Gastrocnemius medialis (tissue), 4 donors: ENCODE data around the gene RASL12.

Experiments used
- POLR2A ChIP-seq, 2 donors: fragments of 450-650 bp; IDR thresholded peaks; one replicate each; pipeline ENCODE4 v1.6.1; 2017; ENCODE audit warnings: antibody characterized with exemption in 2 of 2, mild to moderate bottlenecking in 2 of 2, moderate library complexity in 2 of 2
- TF ChIP-seq, protein P1 (sequence below), 5 experiments: fragments of 450-650 bp in 3 of 5; fragments of 200-600 bp in 2 of 5; sonication (generic) in 2 of 5; IDR thresholded peaks in 4 of 5; conservative IDR thresholded peaks in 1 of 5; 1 replicate in 4 of 5; 2 replicates in 1 of 5; pipeline ENCODE4 v1.5.1; 2016 to 2019; ENCODE audit warnings: antibody characterized with exemption in 5 of 5, mild to moderate bottlenecking in 3 of 5, moderate library complexity in 3 of 5

DNA sequence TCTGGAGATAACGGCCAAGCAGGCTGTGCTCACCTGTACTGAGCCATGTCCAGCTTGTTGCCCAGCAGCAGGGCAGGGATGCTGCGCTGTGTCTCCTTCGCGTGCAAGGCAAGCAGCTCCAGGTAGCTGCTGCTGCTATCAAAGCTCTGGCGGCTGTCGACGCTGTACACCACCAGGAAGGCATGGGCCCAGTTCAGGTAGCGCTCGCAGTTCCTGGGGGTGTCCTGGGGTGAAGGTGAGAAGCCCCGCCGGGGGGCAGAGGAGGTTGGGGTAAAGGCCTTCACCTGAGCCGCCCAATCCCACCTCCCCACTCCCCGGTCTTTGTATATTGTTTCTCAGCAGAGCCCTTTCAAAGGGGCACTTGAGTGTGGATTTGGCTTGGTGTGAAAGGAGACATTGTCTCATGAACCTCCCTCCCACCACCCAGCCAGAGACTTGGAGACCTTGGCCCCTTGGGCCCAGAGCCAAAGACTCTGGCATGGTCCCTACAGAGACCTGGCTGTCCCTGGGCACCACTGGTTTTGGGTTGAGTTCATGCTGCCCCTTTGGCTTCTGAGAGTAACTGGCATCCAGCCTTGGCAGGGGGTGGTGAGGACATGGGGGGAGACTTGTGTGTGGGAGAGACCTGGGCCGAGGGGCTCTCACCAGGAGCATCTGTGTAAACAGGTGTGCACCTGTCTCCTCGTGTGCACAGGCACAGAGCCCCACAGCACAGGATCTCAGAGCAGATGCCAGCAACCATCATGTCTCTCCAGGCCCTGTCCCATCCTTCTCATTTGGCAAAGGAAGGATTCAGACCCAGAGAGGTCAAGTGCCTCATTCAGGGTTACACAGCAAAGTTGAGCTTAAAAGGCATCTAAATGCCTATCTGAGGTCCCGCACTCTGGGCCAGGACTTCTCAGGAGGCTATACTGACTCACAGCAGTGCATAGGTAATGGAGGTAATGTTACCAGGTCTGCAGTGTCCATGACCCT, 9.1 kb downstream of the RASL12 start:
- TF ChIP-seq, protein P1, sequence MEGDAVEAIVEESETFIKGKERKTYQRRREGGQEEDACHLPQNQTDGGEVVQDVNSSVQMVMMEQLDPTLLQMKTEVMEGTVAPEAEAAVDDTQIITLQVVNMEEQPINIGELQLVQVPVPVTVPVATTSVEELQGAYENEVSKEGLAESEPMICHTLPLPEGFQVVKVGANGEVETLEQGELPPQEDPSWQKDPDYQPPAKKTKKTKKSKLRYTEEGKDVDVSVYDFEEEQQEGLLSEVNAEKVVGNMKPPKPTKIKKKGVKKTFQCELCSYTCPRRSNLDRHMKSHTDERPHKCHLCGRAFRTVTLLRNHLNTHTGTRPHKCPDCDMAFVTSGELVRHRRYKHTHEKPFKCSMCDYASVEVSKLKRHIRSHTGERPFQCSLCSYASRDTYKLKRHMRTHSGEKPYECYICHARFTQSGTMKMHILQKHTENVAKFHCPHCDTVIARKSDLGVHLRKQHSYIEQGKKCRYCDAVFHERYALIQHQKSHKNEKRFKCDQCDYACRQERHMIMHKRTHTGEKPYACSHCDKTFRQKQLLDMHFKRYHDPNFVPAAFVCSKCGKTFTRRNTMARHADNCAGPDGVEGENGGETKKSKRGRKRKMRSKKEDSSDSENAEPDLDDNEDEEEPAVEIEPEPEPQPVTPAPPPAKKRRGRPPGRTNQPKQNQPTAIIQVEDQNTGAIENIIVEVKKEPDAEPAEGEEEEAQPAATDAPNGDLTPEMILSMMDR (IDR thresholded peaks at IDR 0.05 in 4 of 5, conservative IDR thresholded peaks at IDR 0.05 in 1 of 5), result no peak
- no peak for TF ChIP-seq POLR2A (IDR thresholded peaks at IDR 0.05)
